Measurements from ENCODE around the gene COQ8B.
A peak's percentile ranks its signal among the peaks of the same experiment; 100 is the strongest.

Gene COQ8B

GRCh38 chr19:40673397-40673796 lies 43.3 kb downstream of the COQ8B start:
- no peak overlapping the region for H3K9ac ChIP-seq (ENCODE audit: low read length in 5 of 5)
- no peak overlapping the region for H3K27ac ChIP-seq (ENCODE audit: low read depth, low read length)
- H3K4me3 ChIP-seq (ENCODE audit: low read depth in 1 of 5, low read length in 5 of 5) = no peak overlapping the region
- H3K9me3 ChIP-seq (ENCODE audit: control insufficient read depth in 5 of 5, low read length in 5 of 5) = peaks cover 0 to 2% (median 0%) of the 10 kb centered on the region in 5 donors
- H3K4me1 ChIP-seq (ENCODE audit: control insufficient read depth in 5 of 5, insufficient read depth in 5 of 5, low read length in 5 of 5) = no peaks in the 10 kb centered on the region
- peaks cover 18 to 93% (median 87%) of the 10 kb centered on the region in 5 donors for H3K36me3 ChIP-seq (ENCODE audit: control insufficient read depth in 5 of 5, insufficient read depth in 5 of 5, low read length in 5 of 5)
- no peaks in the 10 kb centered on the region for H3K27me3 ChIP-seq (ENCODE audit: control insufficient read depth in 5 of 5, insufficient read depth in 4 of 5, low read length in 5 of 5)

GRCh38 chr19:40672573-40673299 lies 44.0 kb downstream of the COQ8B start:
- peaks cover 0 to 2% (median 0%) of the 10 kb centered on the region in 5 donors for H3K9me3 ChIP-seq (ENCODE audit: control insufficient read depth in 5 of 5, low read length in 5 of 5)
- H3K27ac ChIP-seq (ENCODE audit: low read depth, low read length) = no peak overlapping the region
- no peak overlapping the region for H3K9ac ChIP-seq (ENCODE audit: low read length in 5 of 5)
- no peaks in the 10 kb centered on the region for H3K27me3 ChIP-seq (ENCODE audit: control insufficient read depth in 5 of 5, insufficient read depth in 4 of 5, low read length in 5 of 5)
- H3K4me3 ChIP-seq (ENCODE audit: low read depth in 1 of 5, low read length in 5 of 5) = no peak overlapping the region
- H3K36me3 ChIP-seq (ENCODE audit: control insufficient read depth in 5 of 5, insufficient read depth in 5 of 5, low read length in 5 of 5) = peaks cover 17 to 93% (median 87%) of the 10 kb centered on the region in 5 donors
- no peaks in the 10 kb centered on the region for H3K4me1 ChIP-seq (ENCODE audit: control insufficient read depth in 5 of 5, insufficient read depth in 5 of 5, low read length in 5 of 5)

- Histone ChIP-seq H3K27me3 (ENCODE audit: control insufficient read depth in 5 of 5, insufficient read depth in 4 of 5, low read length in 5 of 5) (no peaks in the 10 kb centered on the region), H3K4me3 (ENCODE audit: low read depth in 1 of 5, low read length in 5 of 5) (no peak overlapping the region), H3K9ac (ENCODE audit: low read length in 5 of 5) (no peak overlapping the region), H3K9me3 (ENCODE audit: control insufficient read depth in 5 of 5, low read length in 5 of 5) (peaks cover 0 to 2% (median 0%) of the 10 kb centered on the region in 5 donors), H3K4me1 (ENCODE audit: control insufficient read depth in 5 of 5, insufficient read depth in 5 of 5, low read length in 5 of 5) (no peaks in the 10 kb centered on the region), H3K27ac (ENCODE audit: low read depth, low read length) (no peak overlapping the region), H3K36me3 (ENCODE audit: control insufficient read depth in 5 of 5, insufficient read depth in 5 of 5, low read length in 5 of 5) (peaks cover 17 to 93% (median 87%) of the 10 kb centered on the region in 5 donors)
Observed at GRCh38 chr19:40672038-40672437, 44.6 kb downstream of the COQ8B start.

GRCh38 chr19:40671404-40671803 lies 45.3 kb downstream of the COQ8B start:
- Histone ChIP-seq H3K9ac (ENCODE audit: low read length in 5 of 5) (no peak overlapping the region), H3K4me1 (ENCODE audit: control insufficient read depth in 5 of 5, insufficient read depth in 5 of 5, low read length in 5 of 5) (no peaks in the 10 kb centered on the region), H3K4me3 (ENCODE audit: low read depth in 1 of 5, low read length in 5 of 5) (no peak overlapping the region), H3K36me3 (ENCODE audit: control insufficient read depth in 5 of 5, insufficient read depth in 5 of 5, low read length in 5 of 5) (peaks cover 17 to 91% (median 84%) of the 10 kb centered on the region in 5 donors), H3K27me3 (ENCODE audit: control insufficient read depth in 5 of 5, insufficient read depth in 4 of 5, low read length in 5 of 5) (no peaks in the 10 kb centered on the region), H3K9me3 (ENCODE audit: control insufficient read depth in 5 of 5, low read length in 5 of 5) (peaks cover 0 to 2% (median 0%) of the 10 kb centered on the region in 5 donors), H3K27ac (ENCODE audit: low read depth, low read length) (no peak overlapping the region)

- peaks cover 15 to 74% (median 72%) of the 10 kb centered on the region in 5 donors for H3K36me3 ChIP-seq (ENCODE audit: control insufficient read depth in 5 of 5, insufficient read depth in 5 of 5, low read length in 5 of 5)
- peaks cover 0 to 2% (median 0%) of the 10 kb centered on the region in 5 donors for H3K4me1 ChIP-seq (ENCODE audit: control insufficient read depth in 5 of 5, insufficient read depth in 5 of 5, low read length in 5 of 5)
Observed at GRCh38 chr19:40668991-40669614, 47.6 kb downstream of the COQ8B start.

GRCh38 chr19:40667602-40668001 lies 49.1 kb downstream of the COQ8B start:
- H3K27me3 ChIP-seq (ENCODE audit: control insufficient read depth in 5 of 5, insufficient read depth in 4 of 5, low read length in 5 of 5) = no peaks in the 10 kb centered on the region
- peaks cover 10 to 59% (median 57%) of the 10 kb centered on the region in 5 donors for H3K36me3 ChIP-seq (ENCODE audit: control insufficient read depth in 5 of 5, insufficient read depth in 5 of 5, low read length in 5 of 5)
- H3K9me3 ChIP-seq (ENCODE audit: control insufficient read depth in 5 of 5, low read length in 5 of 5) = peaks cover 0 to 2% (median 0%) of the 10 kb centered on the region in 5 donors
- no peak overlapping the region for H3K4me3 ChIP-seq (ENCODE audit: low read depth in 1 of 5, low read length in 5 of 5)
- no peak overlapping the region for H3K27ac ChIP-seq (ENCODE audit: low read depth, low read length)
- H3K9ac ChIP-seq (ENCODE audit: low read length in 5 of 5) = no peak overlapping the region
- H3K4me1 ChIP-seq (ENCODE audit: control insufficient read depth in 5 of 5, insufficient read depth in 5 of 5, low read length in 5 of 5) = peaks cover 3 to 17% (median 9%) of the 10 kb centered on the region in 5 donors

More at GRCh38 chr19:40668991-40669614, 47.6 kb downstream of the COQ8B start:
- peaks cover 0 to 2% (median 0%) of the 10 kb centered on the region in 5 donors for H3K9me3 ChIP-seq (ENCODE audit: control insufficient read depth in 5 of 5, low read length in 5 of 5)
- no peak overlapping the region for H3K9ac ChIP-seq (ENCODE audit: low read length in 5 of 5)
- no peaks in the 10 kb centered on the region for H3K27me3 ChIP-seq (ENCODE audit: control insufficient read depth in 5 of 5, insufficient read depth in 4 of 5, low read length in 5 of 5)
- H3K4me3 ChIP-seq (ENCODE audit: low read depth in 1 of 5, low read length in 5 of 5) = no peak overlapping the region
- H3K27ac ChIP-seq (ENCODE audit: low read depth, low read length) = no peak overlapping the region

GRCh38 chr19:40666803-40667438 lies 49.8 kb downstream of the COQ8B start:
- Histone ChIP-seq H3K36me3 (ENCODE audit: control insufficient read depth in 5 of 5, insufficient read depth in 5 of 5, low read length in 5 of 5) (peaks cover 10 to 52% (median 50%) of the 10 kb centered on the region in 5 donors), H3K9me3 (ENCODE audit: control insufficient read depth in 5 of 5, low read length in 5 of 5) (peaks cover 0 to 2% (median 0%) of the 10 kb centered on the region in 5 donors), H3K27ac (ENCODE audit: low read depth, low read length) (peak overlapping the region; percentile 67), H3K4me1 (ENCODE audit: control insufficient read depth in 5 of 5, insufficient read depth in 5 of 5, low read length in 5 of 5) (peaks cover 3 to 21% (median 12%) of the 10 kb centered on the region in 5 donors), H3K4me3 (ENCODE audit: low read depth in 1 of 5, low read length in 5 of 5) (no peak overlapping the region), H3K27me3 (ENCODE audit: control insufficient read depth in 5 of 5, insufficient read depth in 4 of 5, low read length in 5 of 5) (no peaks in the 10 kb centered on the region), H3K9ac (ENCODE audit: low read length in 5 of 5) (no peak overlapping the region)

GRCh38 chr19:40663695-40664692 lies 52.7 kb downstream of the COQ8B start:
- Histone ChIP-seq H3K9me3 (ENCODE audit: control insufficient read depth in 5 of 5, low read length in 5 of 5) (no peaks in the 10 kb centered on the region), H3K4me1 (ENCODE audit: control insufficient read depth in 5 of 5, insufficient read depth in 5 of 5, low read length in 5 of 5) (peaks cover 5 to 21% (median 12%) of the 10 kb centered on the region in 5 donors), H3K27ac (ENCODE audit: low read depth, low read length) (peak overlapping the region; percentile 74), H3K27me3 (ENCODE audit: control insufficient read depth in 5 of 5, insufficient read depth in 4 of 5, low read length in 5 of 5) (no peaks in the 10 kb centered on the region), H3K4me3 (ENCODE audit: low read depth in 1 of 5, low read length in 5 of 5) (peak overlapping the region; percentile 63 to 72 (median 70)), H3K36me3 (ENCODE audit: control insufficient read depth in 5 of 5, insufficient read depth in 5 of 5, low read length in 5 of 5) (peaks cover 4 to 23% (median 21%) of the 10 kb centered on the region in 5 donors), H3K9ac (ENCODE audit: low read length in 5 of 5) (peak overlapping the region in 2 of 5 donors; percentile 14 to 72)

Measured in subcutaneous abdominal adipose tissue (tissue), 5 donors.